HepG2 (cell line): ENCODE measurements around the gene NOL4L. TPM values are rescaled to one million over a fixed set of nuclear protein-coding genes. Genes with fewer than 3 reads are reported as not detected.

ENCODE experiments used
- BRCA1 ChIP-seq: sonication (generic); formaldehyde crosslinking; IDR thresholded peaks from 2 replicates; pipeline ENCODE4 v1.4.0; 2020; ENCODE audit warnings: missing genetic modification reagents
- CHCHD3 ChIP-seq: sonication (generic); formaldehyde crosslinking; IDR thresholded peaks from 2 replicates; pipeline ENCODE4 v1.8.0; 2022; ENCODE audit warnings: mild to moderate bottlenecking, missing genetic modification reagents, moderate library complexity
- MEIS2 ChIP-seq: sonication (generic); formaldehyde crosslinking; IDR thresholded peaks from 2 replicates; pipeline ENCODE4 v1.9.0; 2021; ENCODE audit warnings: mild to moderate bottlenecking, missing genetic modification reagents
- NFIC ChIP-seq: IDR thresholded peaks from 2 replicates; pipeline ENCODE4 v1.6.1; 2012; ENCODE audit warnings: mild to moderate bottlenecking, low read length, inconsistent platforms
- RCOR2 ChIP-seq: IDR thresholded peaks from 2 replicates; pipeline ENCODE4 v1.6.1; 2016; ENCODE audit warnings: missing biosample characterization, missing genetic modification reagents
- SOX13 ChIP-seq, 3 experiments: fragments of 450-650 bp in 1 of 3; sonication (generic) in 1 of 3; formaldehyde crosslinking in 1 of 3; IDR thresholded peaks in 2 of 3; conservative IDR thresholded peaks in 1 of 3; 2 replicates each; pipeline versions ENCODE4 v1.5.0 to v1.6.1; 2016 to 2020; ENCODE audit warnings: antibody characterized with exemption in 1 of 3, mild to moderate bottlenecking in 1 of 3, missing compliant biosample characterization in 1 of 3, missing genetic modification reagents in 1 of 3, moderate library complexity in 1 of 3
- TBL1XR1 ChIP-seq: fragments of 150-350 bp; IDR thresholded peaks from 2 replicates; pipeline ENCODE4 v1.6.1; 2014; ENCODE audit warnings: borderline replicate concordance, low read length; ENCODE audit not compliant: partially characterized antibody
- ZFP90 ChIP-seq: sonication (generic); formaldehyde crosslinking; IDR thresholded peaks from 2 replicates; pipeline ENCODE4 v1.8.0; 2022; ENCODE audit warnings: missing genetic modification reagents, mild to moderate bottlenecking, inconsistent platforms, borderline replicate concordance
- ZMAT3 ChIP-seq: sonication (generic); formaldehyde crosslinking; conservative IDR thresholded peaks from 2 replicates; pipeline ENCODE4 v1.7.0; 2021; ENCODE audit warnings: missing genetic modification reagents
- ZNF644 ChIP-seq: IDR thresholded peaks from 2 replicates; pipeline ENCODE4 v1.6.1; 2016; ENCODE audit warnings: low read depth
- polyA plus RNA-seq, 8 experiments: library from polyadenylated mRNA; depleted of rRNA in 3 of 8; stranded (reverse) in 7 of 8; unstranded in 1 of 8; fragments of >200 nt; fragmentation: Illumina TruSeq in 4 of 8; extraction: Trizol in 4 of 8; gene quantifications; 2 replicates each; pipeline versions ENCODE4 v1.2.1 to v1.2.3, GENCODE V29; 2011 to 2016; ENCODE audit warnings: low read depth in 4 of 8, missing spikeins in 1 of 8, mixed read lengths in 1 of 8; ENCODE audit not compliant: insufficient read depth in 1 of 8
- total RNA-seq, 5 experiments: library from RNA; depleted of rRNA; stranded (reverse); fragments of >200 nt; fragmentation: Illumina TruSeq; extraction: Trizol; gene quantifications; 2 replicates each; pipeline ENCODE4 v1.2.3, GENCODE V29; 2016; ENCODE audit warnings: low read depth in 1 of 5
- TF ChIP-seq, protein P1 (sequence below): sonication (generic); formaldehyde crosslinking; IDR thresholded peaks from 2 replicates; pipeline ENCODE4 v1.4.0; 2020; ENCODE audit warnings: mild to moderate bottlenecking, missing genetic modification reagents
- TF ChIP-seq, protein P2 (sequence below): sonication (generic); formaldehyde crosslinking; IDR thresholded peaks from 2 replicates; pipeline ENCODE4 v1.5.0; 2020; ENCODE audit warnings: missing genetic modification reagents
- TF ChIP-seq, protein P3 (sequence below): sonication (generic); formaldehyde crosslinking; IDR thresholded peaks from 2 replicates; pipeline ENCODE4 v1.4.0; 2020; ENCODE audit warnings: mild to moderate bottlenecking, missing genetic modification reagents
- TF ChIP-seq, protein P4 (sequence below): sonication (generic); formaldehyde crosslinking; IDR thresholded peaks from 2 replicates; pipeline ENCODE4 v1.5.0; 2020; ENCODE audit warnings: missing genetic modification reagents, mild to moderate bottlenecking, borderline replicate concordance
- TF ChIP-seq, protein P5 (sequence below): fragments of 450-650 bp; IDR thresholded peaks from 2 replicates; pipeline ENCODE4 v1.6.1; 2016
- TF ChIP-seq, protein P6 (sequence below): sonication (generic); formaldehyde crosslinking; IDR thresholded peaks from 2 replicates; pipeline ENCODE4 v1.4.0; 2020; ENCODE audit warnings: mild to moderate bottlenecking, missing genetic modification reagents

Gene NOL4L
- total and polyA plus RNA-seq, 2 of the 13 experiments (the other 11 are each of a cell fraction or from before 2014, with no cell fraction given), result 16.6 to 35.4 TPM

DNA sequence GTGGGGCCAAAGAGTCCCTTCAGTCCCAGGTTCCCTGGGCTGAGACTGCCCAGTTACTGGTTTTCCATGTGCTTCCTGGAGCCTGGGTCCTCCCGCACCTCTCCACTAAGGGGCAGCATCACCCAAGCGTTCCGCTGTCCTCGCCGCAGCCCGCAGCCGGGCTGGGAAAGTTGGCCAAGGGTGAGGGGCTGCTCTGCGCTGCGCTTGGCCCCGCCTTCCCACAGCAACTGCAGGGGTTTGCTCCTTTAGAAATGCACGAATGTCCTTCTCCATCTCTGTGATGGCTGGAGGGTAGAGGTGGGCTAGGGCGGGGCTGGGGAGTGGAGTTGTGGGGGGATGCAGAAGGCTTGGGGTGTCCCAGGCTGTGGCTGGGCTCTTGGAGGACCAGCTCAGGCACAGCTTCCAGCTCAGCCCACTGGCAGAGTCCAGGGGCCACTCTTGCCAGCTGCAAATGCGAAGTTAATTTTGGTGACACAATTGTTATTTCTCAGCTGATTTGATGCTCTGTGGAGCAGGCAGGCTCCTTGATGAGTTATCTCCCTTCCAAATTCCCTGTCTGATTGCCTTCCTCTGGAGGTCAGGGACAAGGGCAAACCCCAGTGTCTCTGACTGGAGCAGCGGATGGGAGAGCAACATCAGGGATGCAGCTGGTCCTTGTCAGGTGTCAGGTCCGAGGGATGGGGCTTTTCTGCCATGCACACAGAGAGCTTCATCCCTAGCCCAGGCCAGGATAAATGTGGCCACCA is 63.2 kb downstream of the NOL4L start (continued):
- TF ChIP-seq, protein P1, sequence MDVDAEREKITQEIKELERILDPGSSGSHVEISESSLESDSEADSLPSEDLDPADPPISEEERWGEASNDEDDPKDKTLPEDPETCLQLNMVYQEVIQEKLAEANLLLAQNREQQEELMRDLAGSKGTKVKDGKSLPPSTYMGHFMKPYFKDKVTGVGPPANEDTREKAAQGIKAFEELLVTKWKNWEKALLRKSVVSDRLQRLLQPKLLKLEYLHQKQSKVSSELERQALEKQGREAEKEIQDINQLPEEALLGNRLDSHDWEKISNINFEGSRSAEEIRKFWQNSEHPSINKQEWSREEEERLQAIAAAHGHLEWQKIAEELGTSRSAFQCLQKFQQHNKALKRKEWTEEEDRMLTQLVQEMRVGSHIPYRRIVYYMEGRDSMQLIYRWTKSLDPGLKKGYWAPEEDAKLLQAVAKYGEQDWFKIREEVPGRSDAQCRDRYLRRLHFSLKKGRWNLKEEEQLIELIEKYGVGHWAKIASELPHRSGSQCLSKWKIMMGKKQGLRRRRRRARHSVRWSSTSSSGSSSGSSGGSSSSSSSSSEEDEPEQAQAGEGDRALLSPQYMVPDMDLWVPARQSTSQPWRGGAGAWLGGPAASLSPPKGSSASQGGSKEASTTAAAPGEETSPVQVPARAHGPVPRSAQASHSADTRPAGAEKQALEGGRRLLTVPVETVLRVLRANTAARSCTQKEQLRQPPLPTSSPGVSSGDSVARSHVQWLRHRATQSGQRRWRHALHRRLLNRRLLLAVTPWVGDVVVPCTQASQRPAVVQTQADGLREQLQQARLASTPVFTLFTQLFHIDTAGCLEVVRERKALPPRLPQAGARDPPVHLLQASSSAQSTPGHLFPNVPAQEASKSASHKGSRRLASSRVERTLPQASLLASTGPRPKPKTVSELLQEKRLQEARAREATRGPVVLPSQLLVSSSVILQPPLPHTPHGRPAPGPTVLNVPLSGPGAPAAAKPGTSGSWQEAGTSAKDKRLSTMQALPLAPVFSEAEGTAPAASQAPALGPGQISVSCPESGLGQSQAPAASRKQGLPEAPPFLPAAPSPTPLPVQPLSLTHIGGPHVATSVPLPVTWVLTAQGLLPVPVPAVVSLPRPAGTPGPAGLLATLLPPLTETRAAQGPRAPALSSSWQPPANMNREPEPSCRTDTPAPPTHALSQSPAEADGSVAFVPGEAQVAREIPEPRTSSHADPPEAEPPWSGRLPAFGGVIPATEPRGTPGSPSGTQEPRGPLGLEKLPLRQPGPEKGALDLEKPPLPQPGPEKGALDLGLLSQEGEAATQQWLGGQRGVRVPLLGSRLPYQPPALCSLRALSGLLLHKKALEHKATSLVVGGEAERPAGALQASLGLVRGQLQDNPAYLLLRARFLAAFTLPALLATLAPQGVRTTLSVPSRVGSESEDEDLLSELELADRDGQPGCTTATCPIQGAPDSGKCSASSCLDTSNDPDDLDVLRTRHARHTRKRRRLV, result peak; percentile 28; the same call in 1 of the 2 replicates
- TF ChIP-seq SOX13 (IDR thresholded peaks at IDR 0.05) (no peak), SOX13 (CRISPR knock-in tag; conservative IDR thresholded peaks at IDR 0.05 in 1 of 2, IDR thresholded peaks at IDR 0.05 in 1 of 2) (peak in 1 of 2 experiments; percentile 43; a peak in 1 of 4 replicates), MEIS2 (CRISPR knock-in tag) (peak; percentile 65; the same call in 1 of the 2 replicates), CHCHD3 (CRISPR knock-in tag) (peak; percentile 51; the same call in 1 of the 2 replicates), NFIC (no peak), RCOR2 (peak; percentile 54; the same call in 1 of the 2 replicates), ZMAT3 (CRISPR knock-in tag) (no peak; the same call in 1 of the 2 replicates), TBL1XR1 (peak; percentile 63), ZFP90 (CRISPR knock-in tag) (peak; percentile 94), BRCA1 (CRISPR knock-in tag) (no peak), ZNF644 (CRISPR knock-in tag) (no peak)
- TF ChIP-seq, protein P2, sequence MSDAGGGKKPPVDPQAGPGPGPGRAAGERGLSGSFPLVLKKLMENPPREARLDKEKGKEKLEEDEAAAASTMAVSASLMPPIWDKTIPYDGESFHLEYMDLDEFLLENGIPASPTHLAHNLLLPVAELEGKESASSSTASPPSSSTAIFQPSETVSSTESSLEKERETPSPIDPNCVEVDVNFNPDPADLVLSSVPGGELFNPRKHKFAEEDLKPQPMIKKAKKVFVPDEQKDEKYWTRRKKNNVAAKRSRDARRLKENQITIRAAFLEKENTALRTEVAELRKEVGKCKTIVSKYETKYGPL, result no peak
- TF ChIP-seq, protein P3, sequence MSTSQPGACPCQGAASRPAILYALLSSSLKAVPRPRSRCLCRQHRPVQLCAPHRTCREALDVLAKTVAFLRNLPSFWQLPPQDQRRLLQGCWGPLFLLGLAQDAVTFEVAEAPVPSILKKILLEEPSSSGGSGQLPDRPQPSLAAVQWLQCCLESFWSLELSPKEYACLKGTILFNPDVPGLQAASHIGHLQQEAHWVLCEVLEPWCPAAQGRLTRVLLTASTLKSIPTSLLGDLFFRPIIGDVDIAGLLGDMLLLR (CRISPR knock-in tag), result peak; percentile 84; the same call in 1 of the 2 replicates
- TF ChIP-seq, protein P4, sequence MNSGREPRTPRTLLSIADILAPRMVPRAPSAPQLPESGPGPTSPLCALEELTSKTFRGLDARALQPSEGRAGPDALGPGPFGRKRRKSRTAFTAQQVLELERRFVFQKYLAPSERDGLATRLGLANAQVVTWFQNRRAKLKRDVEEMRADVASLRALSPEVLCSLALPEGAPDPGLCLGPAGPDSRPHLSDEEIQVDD (CRISPR knock-in tag), result no peak
- TF ChIP-seq, protein P5, sequence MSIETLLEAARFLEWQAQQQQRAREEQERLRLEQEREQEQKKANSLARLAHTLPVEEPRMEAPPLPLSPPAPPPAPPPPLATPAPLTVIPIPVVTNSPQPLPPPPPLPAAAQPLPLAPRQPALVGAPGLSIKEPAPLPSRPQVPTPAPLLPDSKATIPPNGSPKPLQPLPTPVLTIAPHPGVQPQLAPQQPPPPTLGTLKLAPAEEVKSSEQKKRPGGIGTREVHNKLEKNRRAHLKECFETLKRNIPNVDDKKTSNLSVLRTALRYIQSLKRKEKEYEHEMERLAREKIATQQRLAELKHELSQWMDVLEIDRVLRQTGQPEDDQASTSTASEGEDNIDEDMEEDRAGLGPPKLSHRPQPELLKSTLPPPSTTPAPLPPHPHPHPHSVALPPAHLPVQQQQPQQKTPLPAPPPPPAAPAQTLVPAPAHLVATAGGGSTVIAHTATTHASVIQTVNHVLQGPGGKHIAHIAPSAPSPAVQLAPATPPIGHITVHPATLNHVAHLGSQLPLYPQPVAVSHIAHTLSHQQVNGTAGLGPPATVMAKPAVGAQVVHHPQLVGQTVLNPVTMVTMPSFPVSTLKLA, result no peak
- TF ChIP-seq, protein P6, sequence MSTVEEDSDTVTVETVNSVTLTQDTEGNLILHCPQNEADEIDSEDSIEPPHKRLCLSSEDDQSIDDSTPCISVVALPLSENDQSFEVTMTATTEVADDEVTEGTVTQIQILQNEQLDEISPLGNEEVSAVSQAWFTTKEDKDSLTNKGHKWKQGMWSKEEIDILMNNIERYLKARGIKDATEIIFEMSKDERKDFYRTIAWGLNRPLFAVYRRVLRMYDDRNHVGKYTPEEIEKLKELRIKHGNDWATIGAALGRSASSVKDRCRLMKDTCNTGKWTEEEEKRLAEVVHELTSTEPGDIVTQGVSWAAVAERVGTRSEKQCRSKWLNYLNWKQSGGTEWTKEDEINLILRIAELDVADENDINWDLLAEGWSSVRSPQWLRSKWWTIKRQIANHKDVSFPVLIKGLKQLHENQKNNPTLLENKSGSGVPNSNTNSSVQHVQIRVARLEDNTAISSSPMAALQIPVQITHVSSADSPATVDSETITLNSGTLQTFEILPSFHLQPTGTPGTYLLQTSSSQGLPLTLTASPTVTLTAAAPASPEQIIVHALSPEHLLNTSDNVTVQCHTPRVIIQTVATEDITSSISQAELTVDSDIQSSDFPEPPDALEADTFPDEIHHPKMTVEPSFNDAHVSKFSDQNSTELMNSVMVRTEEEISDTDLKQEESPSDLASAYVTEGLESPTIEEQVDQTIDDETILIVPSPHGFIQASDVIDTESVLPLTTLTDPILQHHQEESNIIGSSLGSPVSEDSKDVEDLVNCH (CRISPR knock-in tag), result no peak
